Measurements from ENCODE around the gene PTTG1IP.

The PTTG1IP gene

DNA sequence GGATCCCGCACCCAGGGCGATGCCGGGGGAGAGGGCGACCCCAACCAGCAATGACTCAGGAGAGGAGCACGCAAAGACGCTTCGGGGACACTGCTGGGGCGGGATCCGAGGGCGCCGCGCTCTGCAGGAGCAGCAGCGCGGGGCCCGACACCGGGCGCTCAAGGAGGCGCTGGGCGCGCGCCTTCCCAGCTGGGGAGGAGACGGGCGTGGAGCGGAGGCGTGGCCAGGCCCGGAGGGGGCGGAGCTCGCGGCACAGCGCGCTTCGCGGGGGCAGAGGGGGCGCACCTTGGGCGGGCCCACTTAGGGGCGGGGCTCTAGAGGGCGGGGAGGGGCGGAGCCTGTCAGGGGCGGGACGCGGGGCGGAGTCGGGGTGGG lies 56.0 kb downstream of the PTTG1IP start:
- H3K79me2 ChIP-seq (ENCODE audit: insufficient read depth, low read length): peaks cover 33% of the 10 kb centered on the region
- peak overlapping the region; percentile 76; the same call in 1 of the 2 replicates for H3K9ac ChIP-seq (ENCODE audit: low read length)
- H3K27me3 ChIP-seq (ENCODE audit: insufficient read depth, low read length): no peaks in the 10 kb centered on the region
- H3F3A ChIP-seq (ENCODE audit: insufficient read depth, low read length): no peaks in the 10 kb centered on the region
- H3K9me3 ChIP-seq (ENCODE audit: low read length): peaks cover 7% of the 10 kb centered on the region; the same call in 1 of the 2 replicates
- no peak overlapping the region for H3K27ac ChIP-seq (ENCODE audit: low read depth, low read length, poor library complexity, severe bottlenecking)
- peaks cover 6% of the 10 kb centered on the region; the same call in 1 of the 2 replicates for H3K36me3 ChIP-seq (ENCODE audit: insufficient read depth, low read length)
- peaks cover 25% of the 10 kb centered on the region for H3K4me1 ChIP-seq (ENCODE audit: insufficient read depth, low read length, severe bottlenecking)
- H3K9me2 ChIP-seq (ENCODE audit: low read depth, low read length): no peaks in the 10 kb centered on the region
- no peaks in the 10 kb centered on the region for H4K20me1 ChIP-seq (ENCODE audit: insufficient read depth, low read length)
- peak overlapping the region; percentile 75 for H3K4me3 ChIP-seq (ENCODE audit: low read depth, low read length, poor library complexity, severe bottlenecking)
- no peak overlapping the region for H2AFZ ChIP-seq (ENCODE audit: low read length)
- no peak for TF ChIP-seq EZH2 (IDR thresholded peaks at IDR 0.05; ENCODE audit: borderline replicate concordance, low read length)
- TF ChIP-seq, protein P1, sequence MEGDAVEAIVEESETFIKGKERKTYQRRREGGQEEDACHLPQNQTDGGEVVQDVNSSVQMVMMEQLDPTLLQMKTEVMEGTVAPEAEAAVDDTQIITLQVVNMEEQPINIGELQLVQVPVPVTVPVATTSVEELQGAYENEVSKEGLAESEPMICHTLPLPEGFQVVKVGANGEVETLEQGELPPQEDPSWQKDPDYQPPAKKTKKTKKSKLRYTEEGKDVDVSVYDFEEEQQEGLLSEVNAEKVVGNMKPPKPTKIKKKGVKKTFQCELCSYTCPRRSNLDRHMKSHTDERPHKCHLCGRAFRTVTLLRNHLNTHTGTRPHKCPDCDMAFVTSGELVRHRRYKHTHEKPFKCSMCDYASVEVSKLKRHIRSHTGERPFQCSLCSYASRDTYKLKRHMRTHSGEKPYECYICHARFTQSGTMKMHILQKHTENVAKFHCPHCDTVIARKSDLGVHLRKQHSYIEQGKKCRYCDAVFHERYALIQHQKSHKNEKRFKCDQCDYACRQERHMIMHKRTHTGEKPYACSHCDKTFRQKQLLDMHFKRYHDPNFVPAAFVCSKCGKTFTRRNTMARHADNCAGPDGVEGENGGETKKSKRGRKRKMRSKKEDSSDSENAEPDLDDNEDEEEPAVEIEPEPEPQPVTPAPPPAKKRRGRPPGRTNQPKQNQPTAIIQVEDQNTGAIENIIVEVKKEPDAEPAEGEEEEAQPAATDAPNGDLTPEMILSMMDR (IDR thresholded peaks at IDR 0.05; ENCODE audit: low read length): no peak
- peak overlapping the region; percentile 83 for H3K4me2 ChIP-seq (ENCODE audit: low read length)

DNA sequence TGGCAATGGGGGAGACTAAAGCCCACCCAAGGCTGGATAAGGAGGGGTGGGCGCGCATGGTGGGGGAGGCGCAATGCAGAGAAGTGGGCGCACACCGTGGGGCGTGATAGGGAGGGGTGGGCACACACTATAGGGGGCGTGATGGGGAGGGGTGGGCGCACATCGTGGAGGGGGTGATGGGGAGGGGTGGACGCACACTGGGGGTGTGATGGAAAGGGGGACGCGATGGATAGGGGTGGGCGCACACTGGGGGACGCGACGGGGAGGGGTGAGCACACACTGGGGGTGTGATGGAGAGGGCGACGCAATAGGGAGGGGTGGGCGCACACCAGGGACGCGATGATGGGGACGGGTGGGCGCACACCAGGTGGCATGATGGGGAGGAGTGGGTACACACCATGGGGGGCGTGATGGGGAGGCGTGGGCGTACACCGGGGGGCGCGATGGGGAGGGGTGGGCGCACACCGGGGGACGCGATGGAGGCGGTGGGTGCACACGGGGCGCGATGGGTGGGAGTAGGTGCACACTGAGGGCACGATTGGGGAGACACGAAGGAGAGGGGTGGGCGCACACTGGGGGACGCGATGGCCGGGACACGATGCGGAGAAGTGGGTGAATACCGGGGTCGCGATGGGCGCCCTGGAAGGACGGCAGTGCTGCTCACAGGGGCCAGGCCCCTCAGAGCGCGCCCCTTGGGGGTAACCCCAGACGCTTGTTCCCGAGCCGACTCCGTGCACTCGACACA lies 56.6 kb downstream of the PTTG1IP start:
- peaks cover 7% of the 10 kb centered on the region; the same call in 1 of the 2 replicates for H3K9me3 ChIP-seq (ENCODE audit: low read length)
- H3K9ac ChIP-seq (ENCODE audit: low read length): peak overlapping the region; percentile 59; the same call in 1 of the 2 replicates
- no peaks in the 10 kb centered on the region for H3K9me2 ChIP-seq (ENCODE audit: low read depth, low read length)
- peak overlapping the region; percentile 75 for H3K4me3 ChIP-seq (ENCODE audit: low read depth, low read length, poor library complexity, severe bottlenecking)
- no peaks in the 10 kb centered on the region for H4K20me1 ChIP-seq (ENCODE audit: insufficient read depth, low read length)
- peaks cover 33% of the 10 kb centered on the region for H3K79me2 ChIP-seq (ENCODE audit: insufficient read depth, low read length)
- H2AFZ ChIP-seq (ENCODE audit: low read length): no peak overlapping the region
- peak overlapping the region; percentile 83 for H3K4me2 ChIP-seq (ENCODE audit: low read length)
- H3K36me3 ChIP-seq (ENCODE audit: insufficient read depth, low read length): peaks cover 6% of the 10 kb centered on the region; the same call in 1 of the 2 replicates
- no peak for TF ChIP-seq EZH2 (IDR thresholded peaks at IDR 0.05; ENCODE audit: borderline replicate concordance, low read length)
- TF ChIP-seq, protein P1 (IDR thresholded peaks at IDR 0.05; ENCODE audit: low read length): no peak
- H3K27me3 ChIP-seq (ENCODE audit: insufficient read depth, low read length): no peaks in the 10 kb centered on the region
- no peaks in the 10 kb centered on the region for H3F3A ChIP-seq (ENCODE audit: insufficient read depth, low read length)
- H3K27ac ChIP-seq (ENCODE audit: low read depth, low read length, poor library complexity, severe bottlenecking): no peak overlapping the region
- H3K4me1 ChIP-seq (ENCODE audit: insufficient read depth, low read length, severe bottlenecking): peaks cover 25% of the 10 kb centered on the region

DNA sequence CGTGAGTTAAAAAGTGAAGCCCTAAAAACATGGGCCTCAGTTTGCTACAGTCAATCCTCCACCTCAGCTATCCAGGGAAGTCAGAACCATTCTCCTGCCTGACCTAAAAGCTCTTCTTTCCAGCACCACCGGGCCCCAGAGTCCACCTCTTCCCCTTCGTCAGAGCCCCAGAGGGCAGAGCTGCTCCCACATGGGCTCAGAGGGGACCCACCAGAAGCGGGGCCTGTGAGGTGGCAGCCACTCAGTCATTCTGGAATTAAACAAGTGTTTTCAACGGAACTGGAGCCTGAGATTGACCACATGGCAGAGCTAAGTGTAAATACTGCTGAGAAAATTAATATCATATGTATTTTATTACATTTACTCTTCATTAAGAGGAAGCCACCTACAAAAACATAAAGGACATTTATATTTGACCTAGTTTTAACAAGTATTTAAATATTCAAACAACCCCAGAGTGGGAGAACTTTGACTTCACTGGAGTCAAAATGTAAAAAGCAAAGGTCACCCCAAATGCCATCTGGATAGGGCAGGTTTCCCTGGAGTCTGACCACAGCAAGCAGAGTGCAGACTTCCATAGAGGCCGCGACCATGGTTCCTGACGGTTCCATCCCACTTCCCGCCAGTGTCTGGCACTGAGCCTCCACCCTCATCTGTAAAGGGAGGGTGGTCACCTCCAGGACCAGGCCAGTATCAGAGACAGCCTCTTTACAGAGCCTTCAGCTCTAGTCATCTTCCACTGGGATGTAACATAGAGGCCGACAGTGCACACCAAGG lies 57.5 kb downstream of the PTTG1IP start:
- Histone ChIP-seq H3K9me2 (ENCODE audit: low read depth, low read length) (no peaks in the 10 kb centered on the region), H2AFZ (ENCODE audit: low read length) (no peak overlapping the region), H3F3A (ENCODE audit: insufficient read depth, low read length) (no peaks in the 10 kb centered on the region), H3K36me3 (ENCODE audit: insufficient read depth, low read length) (peaks cover 6% of the 10 kb centered on the region; the same call in 1 of the 2 replicates), H3K9me3 (ENCODE audit: low read length) (peaks cover 7% of the 10 kb centered on the region; the same call in 1 of the 2 replicates), H3K27ac (ENCODE audit: low read depth, low read length, poor library complexity, severe bottlenecking) (no peak overlapping the region), H4K20me1 (ENCODE audit: insufficient read depth, low read length) (no peaks in the 10 kb centered on the region), H3K27me3 (ENCODE audit: insufficient read depth, low read length) (no peaks in the 10 kb centered on the region), H3K4me3 (ENCODE audit: low read depth, low read length, poor library complexity, severe bottlenecking) (no peak overlapping the region), H3K4me2 (ENCODE audit: low read length) (no peak overlapping the region), H3K79me2 (ENCODE audit: insufficient read depth, low read length) (peaks cover 33% of the 10 kb centered on the region), H3K9ac (ENCODE audit: low read length) (peak overlapping the region; percentile 27; the same call in 1 of the 2 replicates), H3K4me1 (ENCODE audit: insufficient read depth, low read length, severe bottlenecking) (peaks cover 25% of the 10 kb centered on the region)
- TF ChIP-seq EZH2 (IDR thresholded peaks at IDR 0.05; ENCODE audit: borderline replicate concordance, low read length): no peak
- TF ChIP-seq, protein P1 (IDR thresholded peaks at IDR 0.05; ENCODE audit: low read length): no peak

Measured in OCI-LY1 (cell line).